GM20431 (cell line): Measurements from ENCODE around the gene ACSM3.
"Not testable (repeated sequence)": the region's sequence is repeated elsewhere in the genome, so short reads cannot be mapped to it uniquely, and the experiment has no call there.

Experiments used
- in situ Hi-C: fragments of 300-500 bp; cut with MseI, MboI; formaldehyde crosslinking; loops from one replicate; pipeline ENCODE4 v1.15.0; 2020; ENCODE audit warnings: low sequenced_read_pairs; ENCODE audit not compliant: unreplicated experiment

ACSM3 gene

GRCh38 chr16:20803561-20804214 lies 39.9 kb downstream of the ACSM3 start:
- in situ Hi-C loops, result no loop called here

GRCh38 chr16:20805684-20806167 lies 41.9 kb downstream of the ACSM3 start:
- in situ Hi-C loops, result not testable (repeated sequence)

GRCh38 chr16:20806168-20807050 lies 42.6 kb downstream of the ACSM3 start, which contains the start of the genes ERI2 and REXO5:
Gene ERI2, minus strand, starts transcription at chr16:20806472. Its CDS starts 42 bp downstream, at chr16:20806430.
Gene REXO5, plus strand, starts transcription at chr16:20806527. Its CDS starts 427 bp downstream, at chr16:20806954.
- in situ Hi-C loops, result no loop called here

GRCh38 chr16:20807862-20808261 lies 44.0 kb downstream of the ACSM3 start:
- in situ Hi-C loops, result no loop called here

- in situ Hi-C loops, result no loop called here
These were observed 48.1 kb downstream of the ACSM3 start for GRCh38 chr16:20811889-20812439.

GRCh38 chr16:20812510-20812909 lies 48.7 kb downstream of the ACSM3 start:
- in situ Hi-C loops, result no loop called here

- in situ Hi-C loops, result no loop called here
These were observed 51.0 kb downstream of the ACSM3 start for GRCh38 chr16:20814784-20815183.

GRCh38 chr16:20818929-20819585 lies 55.2 kb downstream of the ACSM3 start:
- in situ Hi-C loops, result no loop called here

GRCh38 chr16:20821682-20822081 lies 57.9 kb downstream of the ACSM3 start:
- in situ Hi-C loops, result no loop called here

GRCh38 chr16:20822521-20823325 lies 58.9 kb downstream of the ACSM3 start:
- in situ Hi-C loops, result no loop called here

GRCh38 chr16:20826039-20826566 lies 62.3 kb downstream of the ACSM3 start:
- in situ Hi-C loops, result no loop called here

GRCh38 chr16:20829536-20829935 lies 65.7 kb downstream of the ACSM3 start:
- in situ Hi-C loops, result no loop called here

- in situ Hi-C loops, result no loop called here
These were observed 66.6 kb downstream of the ACSM3 start for GRCh38 chr16:20830372-20830771.

- in situ Hi-C loops, result no loop called here
These were observed 69.3 kb downstream of the ACSM3 start for GRCh38 chr16:20833086-20833485.

- in situ Hi-C loops, result no loop called here
These were observed 74.4 kb downstream of the ACSM3 start for GRCh38 chr16:20838240-20838639.

- in situ Hi-C loops, result no loop called here
These were observed 75.7 kb downstream of the ACSM3 start for GRCh38 chr16:20839504-20839903.

GRCh38 chr16:20844054-20844453 lies 80.2 kb downstream of the ACSM3 start:
- in situ Hi-C loops, result no loop called here

- in situ Hi-C loops, result no loop called here
These were observed 80.8 kb downstream of the ACSM3 start for GRCh38 chr16:20844588-20844987.

- in situ Hi-C loops, result no loop called here
These were observed 82.2 kb downstream of the ACSM3 start for GRCh38 chr16:20846030-20846429.
